COR-L47 (cell line): ENCODE results near the gene S100B.

Source experiments
- DNase-seq: peaks from one replicate; lab custom pipeline; 2025; lab: John Stamatoyannopoulos, UW

S100B gene

DNA sequence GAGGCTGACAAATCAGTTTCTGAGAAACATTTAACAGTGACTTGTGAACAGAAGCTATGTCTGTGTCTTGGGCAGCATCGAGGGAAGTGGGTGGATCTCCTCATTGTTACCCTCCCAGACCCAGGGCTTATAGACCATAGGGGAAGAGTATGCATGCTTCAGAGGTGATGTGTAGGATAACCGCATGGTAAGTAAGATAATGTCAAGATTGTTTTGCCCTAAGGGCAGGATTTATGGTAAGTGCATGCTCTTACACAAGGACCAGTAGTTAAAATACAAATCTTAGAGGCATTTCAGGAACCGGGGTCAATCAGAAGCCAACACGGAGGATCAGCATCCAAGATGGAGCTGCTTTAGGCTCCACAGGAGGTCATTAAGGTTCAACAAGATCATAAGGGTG lies 22.8 kb upstream of the S100B start:
- no peak for DNase-seq

GRCh38 chr21:46626975-46627501 lies 22.2 kb upstream of the S100B start:
- DNase-seq, result no peak

- DNase-seq, result no peak
Observed at GRCh38 chr21:46626536-46626935, 21.7 kb upstream of the S100B start.

DNA sequence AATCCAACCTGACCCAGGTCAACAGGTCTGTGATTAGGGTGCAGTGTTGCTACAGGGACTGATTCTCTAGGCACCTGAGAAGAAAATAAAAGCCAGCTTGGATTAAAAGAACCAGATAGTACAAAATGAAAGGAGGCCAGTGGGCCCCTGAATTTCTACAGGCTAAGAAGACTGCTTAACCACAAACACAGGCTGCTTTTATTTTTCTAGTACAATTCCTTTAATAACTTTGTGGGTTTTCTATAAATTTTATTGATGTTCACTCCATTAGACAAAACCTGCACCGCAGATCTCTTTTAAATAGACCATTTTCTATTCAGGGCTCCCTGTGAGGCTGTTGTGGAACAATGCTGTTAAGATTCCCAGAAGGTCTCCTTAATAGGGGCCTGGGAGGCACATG lies 20.9 kb upstream of the S100B start:
- no peak for DNase-seq

DNA sequence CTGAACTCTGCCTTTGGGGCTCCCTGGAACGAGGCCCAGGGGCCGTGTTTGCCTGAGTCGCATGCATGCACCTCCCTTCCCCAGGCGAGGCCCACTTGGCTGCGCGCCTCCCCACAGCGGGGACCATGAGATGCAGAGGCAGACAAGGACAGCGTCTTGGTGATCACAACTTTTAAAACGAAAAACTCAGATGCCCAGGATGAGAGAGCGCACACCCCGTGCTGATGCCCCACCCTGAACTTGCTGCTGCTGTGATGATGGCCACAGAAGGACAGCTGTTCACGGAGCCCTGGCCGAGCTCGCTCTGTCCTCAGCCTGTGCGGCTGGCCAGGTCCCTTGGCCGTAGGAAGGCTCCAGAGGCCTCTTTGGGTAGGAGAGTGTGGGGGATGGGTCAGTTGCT lies 19.2 kb upstream of the S100B start:
- DNase-seq, result no peak

GRCh38 chr21:46622226-46622625 lies 17.3 kb upstream of the S100B start:
- DNase-seq, result no peak

DNA sequence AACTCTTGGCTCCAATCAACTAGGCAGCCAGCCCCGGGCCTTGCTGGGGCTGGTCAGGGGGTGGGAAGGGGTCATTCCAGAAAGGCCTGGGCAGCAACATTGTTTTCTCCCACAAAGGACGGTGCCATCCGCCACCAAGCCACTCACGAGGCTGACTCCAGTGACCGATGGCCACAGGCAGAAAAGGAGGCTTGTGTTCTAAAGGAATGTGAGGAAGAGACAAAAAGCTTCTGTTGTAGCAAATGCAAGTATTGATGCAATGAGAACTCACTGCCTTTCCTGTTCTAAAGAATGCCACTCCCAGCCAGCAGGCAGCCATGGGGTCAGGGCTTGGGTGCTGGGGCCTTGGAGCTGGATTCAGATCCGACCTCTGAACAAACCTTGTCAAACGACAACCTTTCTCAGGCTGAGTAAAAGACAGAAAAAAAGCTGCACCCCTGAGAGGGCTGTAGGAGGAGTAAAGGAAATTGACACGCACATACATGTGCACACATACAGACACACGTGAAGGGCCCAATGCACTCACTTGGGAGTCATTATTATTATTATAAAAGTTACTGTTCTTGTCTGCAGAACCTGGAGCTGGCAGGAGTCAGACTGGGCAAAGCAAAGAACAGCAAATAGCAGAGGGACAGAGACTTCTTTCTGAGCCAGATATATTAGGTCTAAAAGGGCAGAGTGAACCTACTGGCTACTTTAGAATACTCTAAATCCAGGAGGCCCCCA lies 16.7 kb upstream of the S100B start:
- DNase-seq, result no peak

DNA sequence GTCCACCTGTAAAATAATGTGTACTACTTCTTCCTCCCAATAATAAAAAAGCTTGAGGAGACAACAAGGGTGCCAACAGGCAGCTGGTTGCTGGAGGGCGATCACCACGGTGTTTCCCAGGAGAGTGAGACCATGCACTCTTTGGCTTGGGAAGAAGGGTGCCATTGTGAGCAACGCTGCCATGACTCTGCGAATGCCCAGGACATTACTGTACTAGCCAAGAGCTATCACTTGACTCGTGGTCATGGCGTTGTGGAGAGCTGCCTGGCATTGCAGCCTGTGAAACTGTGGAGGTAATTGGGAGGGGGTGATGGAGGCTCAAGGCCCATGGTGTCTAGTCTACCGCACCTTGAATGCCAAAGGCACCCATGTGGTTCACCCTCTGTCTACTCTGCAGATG lies 16.0 kb upstream of the S100B start:
- DNase-seq, result no peak

GRCh38 chr21:46619846-46620245 lies 15.0 kb upstream of the S100B start:
- DNase-seq, result no peak

DNA sequence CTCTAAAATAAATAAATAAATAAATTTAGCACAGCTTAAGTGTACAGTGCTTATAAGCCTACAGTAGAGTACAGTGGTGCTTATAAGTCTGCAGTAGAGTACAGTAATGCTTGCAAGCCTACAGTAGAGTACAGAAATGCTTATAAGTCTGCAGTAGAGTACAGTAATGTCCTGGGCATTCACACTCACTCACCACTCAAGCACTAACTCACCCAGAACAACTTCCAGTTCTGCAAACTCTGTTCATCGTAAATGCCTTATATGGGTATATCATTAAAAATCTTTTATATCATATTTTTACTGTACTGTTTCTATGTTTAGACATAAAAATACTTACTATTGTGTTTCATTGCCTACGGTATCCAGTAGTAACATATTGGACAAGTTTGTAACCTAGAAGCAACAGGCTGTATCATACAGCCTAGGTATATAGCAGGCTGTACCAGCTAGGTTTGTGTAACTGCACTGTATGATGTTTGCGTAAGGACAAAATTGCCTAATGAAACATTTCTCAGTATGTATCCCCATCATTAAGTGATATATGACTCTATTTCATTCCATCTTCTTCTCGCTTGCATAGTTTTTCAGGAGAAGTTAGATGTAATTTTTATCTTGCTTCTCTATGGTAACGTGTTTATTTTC lies 14.0 kb upstream of the S100B start:
- DNase-seq, result no peak

DNA sequence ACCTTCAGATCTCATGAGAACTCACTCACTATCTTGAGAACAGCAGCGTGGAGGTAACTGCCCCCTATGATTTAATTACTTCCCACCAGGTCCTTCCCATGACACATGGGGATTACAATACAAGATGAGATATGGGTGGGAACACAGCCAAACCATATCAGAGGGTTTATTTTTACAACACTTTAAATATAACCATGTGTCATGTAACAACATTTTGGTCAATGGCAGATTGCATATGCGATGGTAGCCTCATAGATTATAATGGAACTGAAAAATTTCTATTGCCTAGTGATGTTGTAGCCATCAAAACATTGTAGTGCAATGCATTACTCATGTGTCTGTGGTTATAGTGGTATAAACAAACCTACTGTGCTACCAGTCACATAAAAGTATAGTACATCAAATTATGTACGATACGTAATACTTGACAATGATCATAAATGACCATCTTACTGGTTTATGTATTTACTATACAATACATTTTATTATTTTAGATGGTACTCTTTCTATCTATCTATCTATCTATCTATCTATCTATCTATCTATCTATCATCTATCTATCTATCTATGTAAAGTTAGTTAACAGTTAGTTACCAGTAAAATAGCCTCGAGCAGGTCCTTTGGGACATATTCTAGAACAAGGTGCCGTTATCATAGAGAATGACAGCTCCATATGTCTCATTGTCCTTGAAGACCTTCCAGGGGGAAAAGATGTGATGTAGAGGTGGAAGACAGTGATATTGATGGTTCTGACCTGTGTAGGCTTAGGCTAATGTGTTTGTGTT lies 12.6 kb upstream of the S100B start:
- DNase-seq, result no peak

- no peak for DNase-seq
Observed at GRCh38 chr21:46616656-46617055, 11.8 kb upstream of the S100B start.

DNA sequence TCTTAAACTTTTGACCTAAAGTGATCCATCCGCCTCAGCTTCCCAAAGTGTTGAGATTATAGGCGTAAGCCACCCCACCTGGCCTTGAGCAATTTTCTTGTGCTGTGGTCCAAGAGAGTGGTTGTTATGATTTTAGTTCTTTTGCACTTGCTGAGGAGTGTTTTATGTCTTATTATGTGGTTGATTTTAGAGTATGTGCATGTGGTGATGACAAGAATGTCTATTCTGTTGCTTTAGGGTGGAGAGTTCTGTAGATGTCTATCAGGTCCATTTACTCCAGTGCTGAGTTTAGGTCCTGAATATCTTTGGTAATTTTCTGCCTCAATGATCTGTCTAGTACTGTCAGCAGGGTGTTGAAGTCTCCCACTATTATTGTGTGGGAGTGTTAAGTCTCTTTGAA lies 11.2 kb upstream of the S100B start:
- DNase-seq, result no peak

- no peak for DNase-seq
Observed at GRCh38 chr21:46613391-46613790, 8.5 kb upstream of the S100B start.

DNA sequence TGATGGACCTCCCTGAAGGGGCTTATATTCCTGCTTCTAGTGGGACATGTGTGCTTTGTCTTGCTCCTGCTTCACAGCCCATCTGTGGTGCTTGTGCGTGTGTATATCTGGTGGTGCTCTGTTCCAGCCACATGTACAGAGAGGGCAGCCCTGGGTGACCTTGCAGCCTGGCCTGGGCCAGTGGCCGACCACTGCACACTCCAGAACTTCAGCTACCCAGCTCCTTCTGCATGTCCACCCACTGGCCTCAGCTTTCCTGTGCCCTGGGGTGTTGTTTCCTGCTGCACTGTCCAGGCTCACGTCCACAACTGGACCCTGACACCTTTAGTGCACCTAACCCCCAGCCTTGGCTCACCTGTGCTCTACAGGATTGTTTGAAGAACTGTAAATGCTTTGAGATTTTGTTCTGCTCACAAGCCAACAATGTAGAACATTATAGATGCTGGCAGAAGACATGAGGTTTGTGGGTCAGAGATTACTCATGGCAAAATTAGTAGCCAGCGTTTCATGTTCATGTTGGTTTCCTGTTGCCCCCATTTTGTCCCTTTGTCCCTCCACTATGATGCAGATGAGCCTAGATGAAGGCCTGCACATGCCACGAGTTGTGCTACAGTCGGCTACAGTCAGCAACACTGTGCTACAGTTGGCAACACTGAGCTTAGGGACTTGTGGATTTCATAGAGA lies 5.3 kb upstream of the S100B start:
- DNase-seq, result no peak

- DNase-seq, result no peak
Observed at GRCh38 chr21:46608672-46609111, 3.8 kb upstream of the S100B start.

GRCh38 chr21:46607636-46608035 lies 2.8 kb upstream of the S100B start:
- DNase-seq, result no peak

DNA sequence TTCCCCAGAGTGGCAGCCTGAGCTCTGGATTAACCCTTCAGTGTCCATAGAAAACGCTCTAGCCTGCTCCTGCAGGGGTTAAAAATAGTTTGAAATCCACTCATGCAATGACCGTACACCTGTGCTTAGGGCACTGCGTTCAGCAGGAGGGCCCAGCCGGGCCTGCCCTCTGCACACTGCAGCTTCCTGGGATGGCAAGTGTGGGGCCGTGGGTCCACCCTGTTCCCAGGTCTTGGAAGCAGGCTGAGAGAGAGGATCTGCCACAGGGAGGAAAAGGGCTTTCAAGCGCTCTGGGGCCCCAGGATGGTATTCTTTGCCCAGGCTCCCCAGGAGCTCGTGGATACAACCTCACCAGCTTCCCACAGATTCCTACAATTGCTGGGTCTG lies 1.5 kb upstream of the S100B start:
- no peak for DNase-seq

DNA sequence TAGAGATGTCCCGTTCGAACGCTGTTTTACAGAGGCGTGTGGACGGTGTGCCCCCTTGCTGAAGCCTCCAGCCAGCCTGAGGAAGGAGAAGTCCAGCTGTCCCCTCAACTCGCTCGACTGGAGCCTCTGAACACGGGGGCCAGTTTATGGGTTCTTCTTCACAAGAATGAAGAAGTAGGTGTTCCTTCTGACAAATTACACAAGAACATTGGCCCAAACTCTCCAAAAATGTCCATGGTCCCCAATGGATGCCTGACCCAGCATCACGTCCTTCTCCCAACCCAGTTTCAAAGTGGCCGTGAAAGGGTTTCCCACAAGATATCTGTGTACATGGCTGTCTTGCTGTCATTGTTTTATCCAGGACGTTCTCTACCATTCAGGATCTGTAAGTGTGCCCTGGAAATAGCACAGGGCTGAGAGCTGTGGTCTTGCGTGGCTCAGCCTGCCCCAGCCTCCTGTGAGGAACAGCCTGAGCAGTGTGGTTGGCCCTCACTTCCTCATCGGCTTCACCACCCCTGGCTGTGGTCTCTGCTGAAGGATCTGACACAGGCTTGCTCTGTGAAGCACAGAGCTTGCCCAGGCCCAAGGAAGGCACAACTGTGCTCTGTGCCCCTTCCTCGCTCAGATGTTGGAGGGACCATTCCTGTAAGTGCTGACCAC lies 1.0 kb upstream of the S100B start:
- DNase-seq, result no peak

DNA sequence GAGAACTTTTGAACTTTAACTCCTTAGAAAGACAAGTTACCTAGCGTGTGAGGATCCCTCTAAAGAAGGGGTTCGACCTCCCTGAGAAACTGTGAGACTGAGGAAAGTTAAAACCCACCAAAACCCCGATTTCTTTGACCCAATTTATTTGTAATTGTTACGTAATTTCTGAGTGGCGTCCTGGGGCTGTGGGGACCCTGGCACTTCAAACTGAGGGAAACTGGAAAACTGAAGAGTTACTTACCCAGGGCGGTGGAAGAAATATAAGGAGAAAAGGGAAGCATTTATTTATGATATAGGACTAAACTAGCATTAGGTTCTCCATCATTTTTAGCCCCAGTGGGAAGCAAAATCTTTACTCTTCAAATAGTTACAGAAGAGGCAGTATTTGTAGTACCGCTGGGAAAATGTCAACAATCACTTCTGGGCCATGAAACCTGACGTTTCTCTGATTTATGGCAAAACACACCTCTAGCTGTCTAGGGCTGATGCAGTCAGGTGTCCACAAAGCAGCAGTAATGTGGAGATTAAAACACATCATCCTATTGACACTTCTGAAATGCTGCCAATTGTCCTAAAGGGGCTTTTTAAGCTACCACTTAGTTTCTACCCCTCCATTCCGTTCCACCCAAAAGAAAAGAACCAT lies 430 bp downstream of the S100B start:
- no peak for DNase-seq

- no peak for DNase-seq
Observed at GRCh38 chr21:46603228-46603627, 1.7 kb downstream of the S100B start.
